HL-60/S4 (cell line): ENCODE results near the gene CLIC5.

Source experiments
- in situ Hi-C: fragments of 300-500 bp; cut with MboI; formaldehyde crosslinking; loops from 2 replicates; pipeline ENCODE4 v1.14.3; 2022; ENCODE audit warnings: low sequenced_read_pairs

The CLIC5 gene

DNA sequence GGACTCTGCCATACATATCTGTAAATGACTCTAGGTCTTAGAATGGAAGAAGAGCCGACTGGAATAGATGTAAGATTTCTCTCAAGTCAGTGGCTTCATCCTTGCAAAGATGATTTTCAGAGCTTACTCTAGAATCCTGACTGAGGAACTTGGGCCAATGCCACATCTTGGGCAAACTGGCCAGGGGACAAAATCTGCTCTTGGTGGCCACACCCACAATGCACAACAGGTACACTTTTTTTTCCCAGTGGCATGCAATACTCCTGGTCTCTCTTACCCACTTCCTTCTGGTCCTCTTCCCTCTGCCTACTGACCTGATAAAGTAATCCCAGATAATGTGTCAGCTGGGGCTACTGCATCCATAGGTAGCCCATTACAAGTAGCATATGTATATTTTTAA lies 13.4 kb downstream of the CLIC5 start:
- in situ Hi-C loops = no loop called here

DNA sequence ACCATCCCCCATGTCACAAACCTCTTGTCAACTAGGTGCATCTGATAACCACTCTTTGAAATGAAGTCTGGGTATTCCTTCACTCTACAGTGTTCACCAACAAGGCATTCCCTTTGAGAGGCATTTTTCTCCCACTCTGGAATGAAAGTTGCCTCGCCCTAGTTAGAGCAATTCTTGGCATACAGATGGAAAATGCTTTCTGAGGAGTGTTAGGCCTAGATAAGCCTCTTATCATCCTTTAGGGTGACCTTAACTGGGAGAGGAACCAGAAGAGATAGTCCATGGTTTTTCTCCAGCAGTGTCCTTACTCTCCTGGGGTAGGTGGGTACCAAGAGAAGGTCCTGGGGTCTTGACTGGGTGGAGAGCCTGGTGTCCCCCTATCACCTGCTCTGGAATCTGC lies 14.8 kb downstream of the CLIC5 start:
- in situ Hi-C loops = no loop called here

DNA sequence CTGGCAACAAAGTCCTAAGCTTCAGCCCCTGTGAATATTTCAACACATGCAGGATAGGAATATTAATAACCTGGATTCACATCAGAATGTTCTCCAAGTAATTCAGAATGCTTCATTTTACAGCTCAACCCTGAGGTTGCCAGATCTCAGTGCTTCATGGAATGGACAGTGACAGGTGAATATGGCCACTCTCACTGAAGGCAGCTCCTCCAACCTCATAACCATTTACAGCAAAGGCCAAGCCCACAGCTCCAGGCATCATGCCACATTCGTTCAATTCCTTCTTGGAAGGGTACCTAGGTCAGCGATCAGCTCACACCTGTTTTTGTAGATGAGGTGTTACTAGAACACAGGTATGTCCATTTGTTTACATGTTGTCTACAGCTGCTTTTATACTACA lies 17.1 kb downstream of the CLIC5 start:
- in situ Hi-C loops = no loop called here

DNA sequence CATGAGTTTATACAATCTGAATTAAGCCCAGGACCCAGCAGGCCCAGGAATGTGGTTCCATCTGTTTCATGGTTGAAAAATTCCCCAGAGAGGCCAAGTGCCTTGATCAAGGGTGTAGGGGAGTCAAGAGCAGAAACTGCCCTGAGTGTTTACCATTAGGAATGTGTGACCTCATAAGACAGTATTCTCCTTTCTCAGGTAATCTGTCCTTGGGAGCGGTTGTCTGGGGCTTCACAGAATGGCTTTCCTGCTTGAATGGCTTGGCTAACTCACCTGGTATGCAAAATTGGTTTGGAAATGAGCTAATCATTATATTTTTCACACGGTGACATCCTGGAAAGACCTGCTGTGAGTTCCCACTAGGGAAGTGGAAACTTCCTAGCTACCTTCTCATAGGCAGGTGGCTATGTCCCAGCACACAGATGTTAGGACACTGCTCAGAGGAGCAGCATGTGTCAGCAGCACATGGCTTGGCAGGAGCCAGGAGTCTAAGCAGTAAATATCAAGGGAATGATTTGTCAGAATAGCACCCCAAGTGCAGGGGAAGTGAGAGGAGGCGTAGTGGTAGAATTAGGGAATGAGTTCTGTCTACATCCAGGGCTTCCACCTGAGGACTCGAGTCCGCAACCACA lies 17.7 kb downstream of the CLIC5 start:
- in situ Hi-C loops = no loop called here

DNA sequence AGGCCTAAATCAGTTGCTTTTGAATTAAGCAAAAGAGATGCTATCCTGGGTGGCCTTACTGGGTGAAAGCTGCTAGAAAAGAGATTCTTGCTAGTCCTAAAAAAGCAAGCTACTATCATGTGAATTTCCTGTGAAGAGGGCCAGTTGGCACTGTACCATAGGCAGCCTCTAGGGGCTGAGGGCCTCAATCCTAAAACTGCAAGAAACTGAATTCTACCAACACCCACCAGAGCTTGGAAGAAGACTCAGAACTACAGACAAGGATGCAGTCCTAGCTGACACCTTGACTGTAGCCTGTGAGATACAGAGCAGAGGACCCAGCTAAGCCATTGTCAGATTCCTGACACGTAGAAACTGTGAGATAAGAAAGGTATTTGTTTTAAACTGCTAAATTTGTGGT lies 24.5 kb downstream of the CLIC5 start:
- in situ Hi-C loops = no loop called here

DNA sequence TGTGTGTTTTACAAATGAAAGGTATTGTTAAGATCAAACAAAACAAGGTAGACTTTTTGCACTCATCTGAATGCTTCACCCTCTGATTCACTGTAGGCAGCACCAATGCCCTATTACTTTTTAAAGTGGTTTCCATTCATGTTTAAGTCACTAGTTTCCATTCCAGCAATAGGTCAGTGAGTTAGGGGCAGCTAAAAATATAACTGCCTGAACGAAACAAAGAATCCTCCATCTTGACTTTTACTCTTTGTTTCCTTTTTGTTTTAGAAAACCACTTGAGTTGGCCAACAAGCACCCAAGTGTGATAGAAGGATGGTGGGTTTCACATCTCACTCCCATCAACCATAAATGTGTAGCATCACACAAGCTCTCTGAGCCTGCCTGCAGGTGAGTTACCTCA lies 25.5 kb downstream of the CLIC5 start:
- in situ Hi-C loops = no loop called here

DNA sequence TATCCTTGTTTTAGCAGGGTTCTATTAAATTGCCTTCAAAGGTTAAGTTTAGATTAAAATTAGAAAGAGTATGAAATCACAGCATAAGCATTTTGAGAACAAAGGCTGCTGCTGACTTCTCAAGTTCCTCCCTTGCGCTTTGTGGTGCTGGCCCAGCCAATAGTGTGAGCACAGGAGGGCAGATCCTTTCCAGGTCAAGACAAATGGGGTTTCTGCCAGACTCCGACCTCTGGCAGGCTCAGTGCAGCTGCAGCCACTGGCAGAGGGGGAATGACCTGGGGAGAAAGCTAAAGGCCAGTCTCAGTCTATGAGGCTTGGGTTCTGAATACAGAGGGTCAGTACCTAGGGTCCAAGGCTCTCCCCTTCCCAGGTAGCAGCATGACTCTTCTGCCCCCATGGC lies 27.0 kb downstream of the CLIC5 start:
- in situ Hi-C loops = no loop called here

DNA sequence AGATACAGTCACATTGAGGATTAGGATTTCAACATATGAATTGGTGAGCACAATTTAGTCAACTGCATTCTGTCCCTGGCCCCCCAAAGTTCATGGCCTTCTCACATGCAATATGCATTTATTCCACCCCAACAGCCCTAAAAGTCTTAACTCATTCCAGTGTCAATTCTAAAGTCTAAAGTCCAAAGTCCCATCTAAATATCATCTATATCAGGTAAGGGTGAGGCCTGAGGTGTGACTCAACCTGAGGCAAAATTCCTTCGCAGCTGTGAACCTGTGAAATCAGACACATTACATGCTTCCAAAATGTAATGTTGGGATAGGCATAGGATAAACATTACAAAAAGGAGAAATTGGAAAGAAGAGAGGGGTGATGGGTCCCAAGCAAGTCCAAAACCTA lies 27.8 kb downstream of the CLIC5 start:
- in situ Hi-C loops = no loop called here

DNA sequence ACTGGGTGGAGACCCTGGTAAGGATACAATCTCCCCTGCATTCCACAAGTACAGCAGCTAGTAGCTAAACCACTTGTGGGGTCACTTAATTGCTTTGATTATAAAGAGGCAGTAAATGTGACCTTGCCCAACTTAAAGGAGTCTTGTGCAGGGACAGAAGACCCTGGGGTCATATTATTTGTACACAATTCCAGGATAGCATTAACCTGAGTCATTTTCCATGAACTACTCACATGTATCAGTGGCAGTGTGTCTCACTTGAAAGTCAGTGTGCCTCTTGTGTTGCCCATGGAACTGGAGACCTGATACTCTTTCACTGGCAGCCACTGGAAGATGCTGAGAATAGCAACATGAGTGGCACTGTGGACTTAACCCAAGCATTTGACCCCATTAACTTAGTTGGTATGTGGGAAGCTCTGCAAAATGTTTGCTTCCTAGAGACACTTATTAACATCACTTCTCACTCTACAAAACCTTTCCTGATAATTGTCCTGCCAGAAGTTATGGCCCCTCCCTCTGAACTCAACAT lies 28.9 kb downstream of the CLIC5 start:
- in situ Hi-C loops = no loop called here

DNA sequence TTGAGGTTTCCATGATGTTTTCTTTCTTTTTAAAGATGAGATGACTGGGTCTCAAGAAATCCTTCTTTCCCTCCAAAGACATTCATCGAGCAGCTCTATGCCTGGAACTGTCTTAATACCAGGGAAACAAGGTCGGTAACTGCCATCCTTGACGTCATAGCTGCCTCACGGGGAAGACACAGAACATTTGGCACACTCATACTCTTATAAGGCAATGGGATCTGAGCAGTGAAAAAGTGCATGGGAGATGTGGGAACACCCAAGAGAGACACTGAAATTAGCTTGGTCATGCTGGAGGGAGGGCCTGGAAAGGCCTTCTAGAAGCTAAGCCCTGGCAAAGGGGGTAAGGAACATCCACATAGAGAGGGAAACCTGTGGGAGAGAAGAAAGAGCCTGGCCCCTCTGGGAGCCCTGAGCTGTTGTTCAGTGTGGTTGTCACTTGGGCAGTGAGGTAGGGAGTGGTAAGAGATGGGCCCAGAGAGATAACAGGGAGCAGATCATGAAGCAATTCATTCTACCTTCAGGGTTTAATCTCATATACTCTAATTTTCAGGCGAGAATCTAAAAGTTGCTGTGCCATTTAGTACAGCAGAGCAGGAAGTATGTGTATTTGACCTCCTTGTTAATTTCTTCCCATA lies 30.8 kb downstream of the CLIC5 start:
- in situ Hi-C loops = no loop called here

DNA sequence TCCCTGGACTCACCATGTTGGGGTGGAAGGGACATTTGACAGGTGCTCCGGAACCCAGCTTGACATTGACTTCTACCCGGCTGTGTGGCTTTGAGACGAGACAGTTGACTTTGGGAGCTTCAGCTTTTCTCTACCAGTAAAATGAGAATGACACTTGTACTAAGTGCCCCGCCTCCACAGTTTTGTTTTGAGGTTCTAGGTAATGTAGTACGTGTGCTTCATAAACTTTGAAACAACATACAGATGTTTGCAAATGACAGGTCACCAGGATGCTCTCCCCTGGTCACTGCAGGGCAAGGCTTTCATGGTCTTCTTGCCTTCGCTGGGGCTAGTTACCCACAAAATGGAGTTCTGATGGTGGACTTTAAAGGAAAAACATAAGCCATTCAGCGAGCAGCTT lies 31.3 kb downstream of the CLIC5 start:
- in situ Hi-C loops = no loop called here

DNA sequence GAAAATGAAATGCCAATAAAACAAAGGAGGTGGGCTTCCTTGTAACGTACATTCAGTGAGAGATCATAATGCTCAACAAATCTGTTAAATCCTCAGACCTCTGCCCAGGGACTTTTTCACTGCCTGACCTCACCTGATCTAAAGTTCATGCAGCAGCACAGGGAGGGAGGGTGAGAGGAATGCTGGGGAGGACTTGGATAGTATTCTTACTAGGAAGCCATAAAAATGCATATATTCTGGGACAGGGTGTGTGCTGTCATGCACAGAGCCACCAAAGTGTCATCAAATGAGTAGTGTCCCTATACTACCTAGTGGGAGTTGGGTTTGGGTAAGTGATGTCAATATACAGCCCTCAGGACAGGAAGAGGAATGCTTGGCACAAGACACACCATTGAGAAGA lies 32.6 kb downstream of the CLIC5 start:
- in situ Hi-C loops = no loop called here

DNA sequence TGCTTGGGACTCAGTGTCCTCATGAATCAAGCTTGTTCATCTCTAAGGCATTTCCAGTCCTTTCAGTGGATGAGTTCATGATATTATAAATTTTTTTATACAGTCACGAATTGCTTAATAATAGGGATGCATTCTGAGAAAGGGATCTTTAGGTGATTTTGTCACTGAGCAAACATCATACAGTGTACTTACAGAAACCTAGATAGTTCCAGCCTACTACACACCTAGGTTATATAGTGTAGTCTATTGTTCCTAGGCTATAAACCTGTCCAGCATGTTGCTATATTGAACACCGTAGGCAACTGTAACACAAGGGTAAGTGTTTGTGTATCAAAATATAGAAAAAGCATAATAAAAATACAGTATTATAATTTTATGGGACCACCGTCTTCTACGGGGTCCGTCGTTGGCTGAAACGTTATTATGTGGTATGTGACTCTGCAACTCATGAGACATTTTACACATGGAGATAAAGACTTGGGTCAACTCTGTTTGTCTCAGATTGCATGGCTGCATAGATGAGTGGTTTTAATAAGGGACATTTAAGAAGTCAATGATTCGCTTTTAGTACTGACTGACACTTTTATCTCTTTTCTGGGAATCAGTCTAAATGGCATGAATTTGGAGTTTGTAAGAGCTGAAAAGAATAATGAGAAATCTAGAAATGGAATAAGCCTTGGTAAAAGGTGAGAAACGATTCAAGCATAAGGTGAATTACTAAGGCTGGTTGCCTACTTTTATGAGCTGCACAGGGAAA lies 33.2 kb downstream of the CLIC5 start:
- in situ Hi-C loops = no loop called here

DNA sequence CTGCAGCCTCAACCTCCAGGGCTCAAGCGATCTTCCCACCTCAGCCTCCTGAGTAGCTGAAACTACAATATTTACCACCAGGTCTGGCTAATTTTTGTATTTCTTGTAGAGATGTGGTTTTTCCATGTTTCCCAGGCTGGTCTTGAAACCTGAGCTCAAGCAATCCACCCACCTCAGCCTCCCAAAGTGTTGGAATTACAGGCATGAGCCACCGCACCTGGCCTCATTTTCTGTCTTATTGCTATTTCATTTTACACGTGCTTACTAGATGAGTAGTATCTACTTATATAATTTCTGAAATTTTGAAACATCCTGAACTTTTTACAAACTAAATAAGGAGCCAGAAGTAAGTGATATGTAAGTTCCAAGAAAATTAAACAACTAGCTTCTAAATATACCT lies 34.6 kb downstream of the CLIC5 start:
- in situ Hi-C loops = no loop called here

DNA sequence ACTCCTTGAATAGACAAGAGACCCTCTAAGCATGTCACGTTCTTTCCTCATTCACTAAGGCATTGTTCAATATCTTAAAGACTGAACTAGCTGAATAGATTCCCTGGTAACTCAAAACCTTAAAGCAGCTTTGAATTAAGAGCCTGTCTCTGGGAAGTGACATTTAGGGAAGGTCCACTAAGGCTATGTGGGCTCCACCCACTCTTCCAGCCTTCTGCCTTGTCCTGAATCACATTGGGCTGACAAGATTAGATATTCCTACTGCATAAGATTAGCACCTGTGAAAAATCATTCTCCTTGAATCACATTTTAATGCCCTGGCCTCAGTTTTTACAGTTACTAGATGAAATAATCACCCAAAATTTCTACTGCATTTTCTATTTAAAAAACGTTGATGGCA lies 36.3 kb downstream of the CLIC5 start:
- in situ Hi-C loops = no loop called here

DNA sequence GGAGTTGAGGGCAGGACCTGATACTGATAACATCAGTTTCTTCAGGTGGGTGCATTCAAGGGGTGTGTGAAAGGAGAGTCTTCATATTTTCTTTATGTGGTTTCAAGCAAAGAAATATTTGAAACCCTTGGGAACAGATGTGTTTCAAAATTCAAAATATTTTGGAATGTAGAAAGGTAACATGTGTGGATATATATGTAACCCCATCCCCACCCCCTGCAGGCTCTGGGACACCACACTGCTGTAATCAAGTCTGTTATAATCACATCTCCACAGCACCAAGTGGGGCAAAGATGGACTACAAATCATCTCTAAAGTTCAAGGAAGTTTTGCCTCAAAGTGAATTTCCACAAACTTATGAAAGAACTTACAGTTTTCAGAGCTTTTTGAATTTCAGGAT lies 41.1 kb downstream of the CLIC5 start:
- in situ Hi-C loops = no loop called here

DNA sequence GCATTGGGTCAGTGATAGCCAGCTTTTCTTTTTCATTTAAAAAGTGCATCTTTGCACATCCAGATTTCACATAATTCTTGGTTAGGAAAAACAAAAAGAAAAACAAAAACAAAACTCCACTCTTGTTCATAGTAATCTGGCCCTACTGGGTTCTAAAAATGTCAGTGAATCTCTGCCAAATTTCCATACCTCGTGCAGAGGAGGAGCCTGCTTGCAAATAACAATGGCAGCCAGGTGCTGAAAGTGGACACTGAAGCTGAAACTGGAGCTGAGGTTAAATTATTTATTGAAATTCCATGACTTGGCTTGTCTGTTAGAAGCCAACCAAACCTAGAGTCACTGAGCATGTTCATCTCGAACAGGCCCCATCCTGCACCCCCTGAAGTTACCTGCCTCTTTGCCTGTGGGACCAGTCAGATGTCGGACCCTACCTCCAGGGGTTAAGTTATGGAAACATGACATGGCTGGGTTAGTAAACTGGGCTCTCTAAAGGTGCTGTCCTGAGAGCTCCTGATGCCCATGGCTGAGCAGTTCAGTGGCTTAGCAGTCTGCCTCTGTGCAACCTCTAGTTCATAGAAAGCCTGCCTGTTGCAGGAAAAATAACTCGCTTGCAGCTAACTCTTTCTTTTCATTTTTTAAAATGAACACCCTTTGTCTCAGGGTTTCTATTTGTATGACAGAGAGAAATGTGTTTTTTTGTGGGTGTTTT lies 42.7 kb downstream of the CLIC5 start:
- in situ Hi-C loops = no loop called here

DNA sequence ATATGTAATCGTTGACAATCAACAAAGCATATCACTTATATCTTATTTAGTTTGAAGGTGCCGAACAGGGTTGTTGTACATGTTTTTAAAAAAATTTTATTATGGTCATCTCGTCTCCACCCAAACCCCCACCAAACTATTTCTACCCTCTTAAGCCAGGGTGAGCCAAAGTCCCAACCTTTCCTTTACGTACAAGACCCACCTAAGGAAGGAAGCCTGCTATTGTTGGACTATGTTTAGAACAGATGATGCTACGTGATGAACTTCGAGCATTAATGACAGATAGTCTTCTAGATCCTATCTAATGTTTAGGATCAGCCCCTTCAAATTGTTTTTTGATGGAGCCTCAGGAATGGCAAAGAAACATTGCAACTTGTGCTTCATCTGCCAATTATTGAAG lies 44.4 kb downstream of the CLIC5 start:
- in situ Hi-C loops = no loop called here

DNA sequence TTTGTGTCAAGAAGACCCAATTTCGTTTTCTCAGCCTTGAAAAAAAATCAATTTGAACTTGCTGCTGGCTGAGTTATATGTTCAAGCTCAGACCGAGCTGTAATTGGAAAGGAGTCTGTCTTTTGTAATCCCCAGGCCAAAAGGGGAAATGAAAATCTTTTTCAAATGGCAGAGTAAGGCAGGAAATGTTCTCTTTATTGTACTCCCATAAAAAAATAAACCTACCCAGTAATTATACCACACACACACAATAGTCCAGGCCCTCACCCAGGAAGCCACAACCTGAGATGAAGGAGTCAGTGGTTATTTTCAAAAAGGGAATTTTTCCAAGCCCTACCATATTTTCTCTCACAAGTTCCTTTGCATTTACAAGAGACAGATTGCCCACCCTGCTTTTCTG lies 45.3 kb downstream of the CLIC5 start:
- in situ Hi-C loops = no loop called here

DNA sequence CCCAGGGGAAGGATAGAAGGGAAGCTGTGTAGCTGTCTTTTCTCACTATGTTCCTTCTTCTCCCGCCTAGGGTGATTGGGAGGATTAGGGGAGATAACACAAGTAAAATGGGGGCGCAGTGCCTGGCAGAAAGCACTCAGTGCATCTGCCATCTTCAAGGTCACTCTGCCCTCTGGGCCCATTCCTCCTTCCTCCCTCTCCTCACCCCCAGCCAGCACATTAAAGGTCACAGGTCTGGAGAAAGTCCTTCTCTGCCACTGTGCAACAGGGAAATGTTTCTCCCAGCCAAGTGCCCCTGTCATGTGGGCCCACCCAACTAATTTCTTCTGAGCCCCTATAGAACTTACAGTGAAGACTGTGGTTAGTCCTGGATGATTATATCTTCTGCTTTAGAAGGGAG lies 45.8 kb downstream of the CLIC5 start:
- in situ Hi-C loops = no loop called here

DNA sequence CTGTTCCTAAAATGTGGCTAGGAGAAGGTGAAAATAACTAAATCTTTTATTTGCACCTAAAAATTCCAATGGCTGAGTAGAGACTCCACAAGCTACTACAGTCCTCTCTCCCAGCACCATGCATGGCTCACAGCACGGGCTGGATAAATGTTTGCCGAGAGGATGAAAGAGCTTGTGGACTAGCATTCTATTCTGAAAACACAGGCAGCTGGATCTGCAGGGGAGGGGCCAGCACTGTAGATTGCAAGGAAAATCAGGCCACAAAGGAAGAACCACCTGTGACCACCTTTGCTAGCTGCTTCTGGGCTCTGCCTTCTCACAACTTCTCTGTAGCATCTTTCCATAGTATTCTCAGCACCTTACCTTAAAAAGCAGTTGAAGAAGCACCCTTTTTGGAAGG lies 46.6 kb downstream of the CLIC5 start:
- in situ Hi-C loops = no loop called here

DNA sequence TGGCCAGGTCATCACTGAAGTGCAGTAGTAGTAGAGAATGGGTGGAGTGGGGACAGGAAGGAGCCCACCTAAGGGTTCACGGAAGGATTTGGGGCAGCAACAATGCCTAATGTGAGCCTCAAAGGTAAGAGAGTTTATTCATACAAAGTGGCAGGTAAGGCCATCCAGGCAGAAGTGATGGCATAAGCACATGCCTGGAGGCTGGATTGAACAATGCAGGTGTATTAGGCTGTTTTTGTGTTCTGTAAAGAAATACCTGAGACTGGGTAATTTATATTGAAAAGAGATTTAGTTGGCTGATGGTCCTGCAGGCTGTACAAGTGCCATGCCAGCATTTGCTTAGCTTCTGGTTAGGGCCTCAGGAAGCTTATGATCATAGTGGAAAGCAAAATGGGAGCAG lies 48.3 kb downstream of the CLIC5 start:
- in situ Hi-C loops = no loop called here
